Activated CD4-positive, alpha-beta T cell treated with anti-CD3 and anti-CD28 coated beads, Interleukin-2, amount 50 U/mL, for 48 hours (primary cell): Measurements from ENCODE around the gene LMAN1L.

ENCODE experiments used
- DNase-seq, 2 experiments: peaks; one replicate each; pipeline ENCODE4 v3.0.0-alpha.2; 2020

Gene LMAN1L

GRCh38 chr15:74782259-74783071, 30.2 kb upstream of the LMAN1L start:
- peak; percentile 42 to 56 for DNase-seq

- peak; percentile 53 to 66 for DNase-seq
Observed at GRCh38 chr15:74783072-74783807, 29.4 kb upstream of the LMAN1L start.

GRCh38 chr15:74783808-74784175, 28.8 kb upstream of the LMAN1L start:
- peak; percentile 25 to 37 for DNase-seq

- DNase-seq: peak; percentile 30 to 47
Observed at GRCh38 chr15:74784426-74785193, 28.0 kb upstream of the LMAN1L start.

GRCh38 chr15:74785194-74786032, 27.2 kb upstream of the LMAN1L start:
- DNase-seq: peak; percentile 9 to 68

GRCh38 chr15:74786081-74786480, 26.6 kb upstream of the LMAN1L start:
- DNase-seq: peak in 1 of 2 experiments; percentile 10

- DNase-seq: peak in 1 of 2 experiments; percentile 44
Observed at GRCh38 chr15:74786551-74787165, 26.0 kb upstream of the LMAN1L start.

- DNase-seq: peak; percentile 93 to 95
Observed at GRCh38 chr15:74787251-74788041, 25.2 kb upstream of the LMAN1L start.

- DNase-seq: no peak
Observed at GRCh38 chr15:74788042-74788682, 24.5 kb upstream of the LMAN1L start.

GRCh38 chr15:74788683-74789151, 23.9 kb upstream of the LMAN1L start:
- peak in 1 of 2 experiments; percentile 67 for DNase-seq

- DNase-seq: peak in 1 of 2 experiments; percentile 28
Observed at GRCh38 chr15:74789171-74789631, 23.4 kb upstream of the LMAN1L start.

GRCh38 chr15:74789741-74790079, 22.9 kb upstream of the LMAN1L start:
- peak in 1 of 2 experiments; percentile 27 for DNase-seq

GRCh38 chr15:74790080-74790916, 22.3 kb upstream of the LMAN1L start:
- peak in 1 of 2 experiments; percentile 73 for DNase-seq

- DNase-seq: no peak
Observed at GRCh38 chr15:74791007-74791406, 21.6 kb upstream of the LMAN1L start.

- no peak for DNase-seq
Observed at GRCh38 chr15:74791667-74792066, 21.0 kb upstream of the LMAN1L start.

- DNase-seq: peak in 1 of 2 experiments; percentile 29
Observed at GRCh38 chr15:74792227-74793016, 20.2 kb upstream of the LMAN1L start.

GRCh38 chr15:74793135-74794028, 19.3 kb upstream of the LMAN1L start:
- peak; percentile 74 to 75 for DNase-seq
